Measurements from ENCODE around the gene LONRF2. TPM values are rescaled to one million over a fixed set of nuclear protein-coding genes. Genes with fewer than 3 reads are reported as not detected.

Gene LONRF2
- total RNA-seq, 1 experiment from 2014 or later: 2.7 TPM

DNA sequence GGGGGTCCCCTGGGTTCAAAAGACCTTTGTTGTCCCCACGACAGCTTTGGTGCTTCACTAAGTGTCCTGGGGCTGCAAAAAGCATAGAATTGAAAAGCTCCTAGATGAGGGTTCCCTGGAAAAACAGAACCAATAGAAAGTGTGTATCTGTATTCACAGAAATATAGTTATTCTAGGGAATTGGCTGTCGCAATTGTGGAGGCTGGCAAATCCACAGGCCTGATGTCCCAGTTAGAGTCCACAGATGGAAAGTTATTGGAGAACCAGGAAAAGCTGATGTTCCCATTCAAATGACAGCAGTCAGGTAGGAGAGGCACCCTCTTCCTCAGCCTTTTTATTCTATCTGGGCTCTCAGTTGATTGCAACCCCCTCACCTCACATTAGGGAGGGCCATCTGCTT, 65.5 kb downstream of the LONRF2 start:
- Histone ChIP-seq H3K79me1 (ENCODE audit: insufficient read depth, low read depth, low read length, poor library complexity, severe bottlenecking) (no peaks in the 10 kb centered on the region), H3K27me3 (ENCODE audit: insufficient read depth, low read length) (no peaks in the 10 kb centered on the region), H3K56ac (ENCODE audit: insufficient read length, low read depth, low read length) (no peak overlapping the region), H3K18ac (ENCODE audit: insufficient read length, low read depth, low read length) (no peak overlapping the region), H4K91ac (ENCODE audit: insufficient read length, low read depth, low read length) (no peak overlapping the region), H2BK5ac (ENCODE audit: insufficient read length, low read length) (no peak overlapping the region), H2BK15ac (ENCODE audit: low read depth, low read length) (no peak overlapping the region), H3K14ac (ENCODE audit: insufficient read depth, low read length) (no peak overlapping the region), H2AFZ (ENCODE audit: low read length) (no peak overlapping the region), H4K5ac (ENCODE audit: insufficient read length, low read depth, low read length) (no peak overlapping the region), H3K27ac (ENCODE audit: insufficient read length, low read depth, low read length) (no peak overlapping the region), H4K8ac (replicated peaks; ENCODE audit: insufficient read length, low read depth, low read length) (no peak overlapping the region), H3K79me2 (ENCODE audit: insufficient read depth, low read length) (no peaks in the 10 kb centered on the region), H3K9me3 (ENCODE audit: control insufficient read depth, low read depth, low read length) (no peaks in the 10 kb centered on the region), H2BK12ac (ENCODE audit: insufficient read length, low read depth, low read length) (no peak overlapping the region), H3K23me2 (ENCODE audit: insufficient read length, low read depth, low read length, poor library complexity, severe bottlenecking) (no peaks in the 10 kb centered on the region), H4K20me1 (ENCODE audit: control insufficient read depth, insufficient read depth, insufficient read length) (no peaks in the 10 kb centered on the region), H3K9ac (ENCODE audit: extremely low read depth, insufficient read length, low read length) (no peak overlapping the region), H2AK5ac (ENCODE audit: insufficient read length, low read length) (no peak overlapping the region), H3K4me1 (ENCODE audit: insufficient read depth, low read length) (no peaks in the 10 kb centered on the region), H3K23ac (ENCODE audit: insufficient read length, low read depth, low read length) (no peak overlapping the region), H2BK120ac (ENCODE audit: low read depth, low read length, poor library complexity, severe bottlenecking) (no peak overlapping the region), H2BK20ac (ENCODE audit: low read depth, low read length, poor library complexity, severe bottlenecking) (no peak overlapping the region), H3K4me2 (ENCODE audit: insufficient read depth, insufficient read length, low read length) (no peak overlapping the region), H3K4ac (ENCODE audit: low read depth, low read length) (no peak overlapping the region), H3T11ph (ENCODE audit: low read length) (no peak overlapping the region)
- H3K27ac Mint-ChIP-seq: no peak overlapping the region
- peaks cover 5 to 7% of the 10 kb centered on the region in 2 experiments; a peak in 2 of 4 replicates for H3K4me1 Mint-ChIP-seq
- H3K9me3 Mint-ChIP-seq: no peaks in the 10 kb centered on the region
- DNase-seq: no peak
- no CpG with 5 or more reads among the region's 2 CpGs for whole genome bisulfite sequencing (ENCODE audit: extremely low coverage, insufficient read length, low lambda C conversion rate)
- no peak for TF ChIP-seq CTCF (conservative IDR thresholded peaks at IDR 0.05)
- no peaks in the 10 kb centered on the region for H3K36me3 Mint-ChIP-seq (ENCODE audit: insufficient read depth in 1 of 3, low read depth in 3 of 3)
- peaks cover 2% of the 10 kb centered on the region; the same call in 1 of the 2 replicates for H3K27me3 Mint-ChIP-seq (ENCODE audit: low read depth)
- H3K4me3 Mint-ChIP-seq: no peak overlapping the region

Measured in H9 (cell line).